ENCODE results near the gene SPRYD4.

DNA sequence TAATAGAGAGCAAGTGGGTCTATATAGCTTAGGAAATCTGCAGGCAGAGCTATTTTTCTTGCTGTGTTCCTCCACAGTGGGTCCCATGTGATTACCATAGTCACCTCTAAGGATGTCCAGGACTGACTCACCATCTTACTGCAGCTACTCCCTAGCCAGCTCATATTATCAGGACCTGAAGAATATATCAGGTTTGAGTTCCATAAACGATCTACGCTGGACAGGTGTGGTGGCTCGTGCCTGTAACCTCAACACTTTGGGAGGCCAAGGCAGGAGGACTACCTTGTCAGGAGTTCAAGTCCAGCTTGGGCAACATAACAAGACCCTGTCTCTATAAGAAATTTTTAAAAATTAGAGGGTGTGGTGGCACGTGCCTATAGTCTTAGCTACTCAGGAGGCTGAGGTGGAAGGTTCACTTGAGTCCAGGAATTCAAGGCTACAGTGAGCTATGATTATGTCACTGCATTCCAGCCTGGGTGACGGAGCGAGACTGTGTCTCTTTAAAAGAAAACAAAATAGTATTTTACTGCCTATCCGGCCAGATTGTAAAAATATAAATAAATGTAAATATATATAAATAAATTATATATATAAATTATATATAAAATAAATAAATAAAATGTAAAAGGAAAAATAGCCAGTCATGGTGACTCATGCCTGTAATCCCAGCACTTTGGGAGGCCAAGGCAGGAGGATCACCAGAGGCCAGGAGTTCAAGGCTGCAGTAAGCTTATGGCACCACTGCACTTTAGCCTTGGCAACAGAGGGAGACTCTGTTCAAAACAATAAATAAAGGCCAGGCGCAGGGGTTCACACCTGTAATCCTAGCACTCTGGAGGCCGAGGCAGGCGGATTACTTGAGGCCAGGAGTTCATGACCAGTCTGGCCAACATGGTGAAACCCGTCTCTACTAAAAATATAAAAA lies 6.9 kb upstream of the SPRYD4 start:
- TF ChIP-seq POLR2AphosphoS5 (IDR thresholded peaks at IDR 0.05; ENCODE audit: low read depth, low read length) = no peak
- TF ChIP-seq, protein P1, sequence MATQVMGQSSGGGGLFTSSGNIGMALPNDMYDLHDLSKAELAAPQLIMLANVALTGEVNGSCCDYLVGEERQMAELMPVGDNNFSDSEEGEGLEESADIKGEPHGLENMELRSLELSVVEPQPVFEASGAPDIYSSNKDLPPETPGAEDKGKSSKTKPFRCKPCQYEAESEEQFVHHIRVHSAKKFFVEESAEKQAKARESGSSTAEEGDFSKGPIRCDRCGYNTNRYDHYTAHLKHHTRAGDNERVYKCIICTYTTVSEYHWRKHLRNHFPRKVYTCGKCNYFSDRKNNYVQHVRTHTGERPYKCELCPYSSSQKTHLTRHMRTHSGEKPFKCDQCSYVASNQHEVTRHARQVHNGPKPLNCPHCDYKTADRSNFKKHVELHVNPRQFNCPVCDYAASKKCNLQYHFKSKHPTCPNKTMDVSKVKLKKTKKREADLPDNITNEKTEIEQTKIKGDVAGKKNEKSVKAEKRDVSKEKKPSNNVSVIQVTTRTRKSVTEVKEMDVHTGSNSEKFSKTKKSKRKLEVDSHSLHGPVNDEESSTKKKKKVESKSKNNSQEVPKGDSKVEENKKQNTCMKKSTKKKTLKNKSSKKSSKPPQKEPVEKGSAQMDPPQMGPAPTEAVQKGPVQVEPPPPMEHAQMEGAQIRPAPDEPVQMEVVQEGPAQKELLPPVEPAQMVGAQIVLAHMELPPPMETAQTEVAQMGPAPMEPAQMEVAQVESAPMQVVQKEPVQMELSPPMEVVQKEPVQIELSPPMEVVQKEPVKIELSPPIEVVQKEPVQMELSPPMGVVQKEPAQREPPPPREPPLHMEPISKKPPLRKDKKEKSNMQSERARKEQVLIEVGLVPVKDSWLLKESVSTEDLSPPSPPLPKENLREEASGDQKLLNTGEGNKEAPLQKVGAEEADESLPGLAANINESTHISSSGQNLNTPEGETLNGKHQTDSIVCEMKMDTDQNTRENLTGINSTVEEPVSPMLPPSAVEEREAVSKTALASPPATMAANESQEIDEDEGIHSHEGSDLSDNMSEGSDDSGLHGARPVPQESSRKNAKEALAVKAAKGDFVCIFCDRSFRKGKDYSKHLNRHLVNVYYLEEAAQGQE (IDR thresholded peaks at IDR 0.05; ENCODE audit: insufficient read depth in 1 of 2, low read depth in 2 of 2, low read length in 2 of 2) = no peak
- no peak for TF ChIP-seq SIN3A (IDR thresholded peaks at IDR 0.05; ENCODE audit: borderline replicate concordance, insufficient read depth, low read length)
- TF ChIP-seq TAF1 (IDR thresholded peaks at IDR 0.05; ENCODE audit: borderline replicate concordance, insufficient read depth, low read length) = no peak

Measured in PFSK-1 (cell line).